Measurements from ENCODE around the gene LRBA.
"Not testable (repeated sequence)": the region's sequence is repeated elsewhere in the genome, so short reads cannot be mapped to it uniquely, and the experiment has no call there.

LRBA gene

GRCh38 chr4:150973626-150974251 lies 41.3 kb downstream of the LRBA start:
- FAIRE-seq = no peak

GRCh38 chr4:150972592-150972991 lies 42.5 kb downstream of the LRBA start:
- no peak for FAIRE-seq

GRCh38 chr4:150971901-150972300 lies 43.2 kb downstream of the LRBA start:
- peak; percentile 36 for FAIRE-seq

- no peak for FAIRE-seq
Measured at GRCh38 chr4:150970685-150971151, 44.4 kb downstream of the LRBA start.

- FAIRE-seq = no peak
Measured at GRCh38 chr4:150964754-150965153, 50.3 kb downstream of the LRBA start.

GRCh38 chr4:150963602-150964345 lies 51.3 kb downstream of the LRBA start:
- FAIRE-seq = not testable (repeated sequence)

GRCh38 chr4:150962245-150962644 lies 52.8 kb downstream of the LRBA start:
- FAIRE-seq = no peak

- FAIRE-seq = no peak
Measured at GRCh38 chr4:150961566-150961965, 53.5 kb downstream of the LRBA start.

GRCh38 chr4:150960818-150961217 lies 54.3 kb downstream of the LRBA start:
- no peak for FAIRE-seq

- FAIRE-seq = no peak
Measured at GRCh38 chr4:150960079-150960478, 55.0 kb downstream of the LRBA start.

- not testable (repeated sequence) for FAIRE-seq
Measured at GRCh38 chr4:150957981-150958380, 57.1 kb downstream of the LRBA start.

- not testable (repeated sequence) for FAIRE-seq
Measured at GRCh38 chr4:150957095-150957494, 58.0 kb downstream of the LRBA start.

- not testable (repeated sequence) for FAIRE-seq
Measured at GRCh38 chr4:150953916-150954315, 61.2 kb downstream of the LRBA start.

GRCh38 chr4:150952167-150952845 lies 62.8 kb downstream of the LRBA start:
- no peak for FAIRE-seq

GRCh38 chr4:150950657-150951288 lies 64.3 kb downstream of the LRBA start:
- FAIRE-seq = no peak

- FAIRE-seq = no peak
Measured at GRCh38 chr4:150949943-150950342, 65.1 kb downstream of the LRBA start.

GRCh38 chr4:150949342-150949741 lies 65.7 kb downstream of the LRBA start:
- no peak for FAIRE-seq

- FAIRE-seq = no peak
Measured at GRCh38 chr4:150948710-150949109, 66.4 kb downstream of the LRBA start.

GRCh38 chr4:150948074-150948473 lies 67.0 kb downstream of the LRBA start:
- no peak for FAIRE-seq

- no peak for FAIRE-seq
Measured at GRCh38 chr4:150944660-150945059, 70.4 kb downstream of the LRBA start.

GRCh38 chr4:150943818-150944217 lies 71.3 kb downstream of the LRBA start:
- no peak for FAIRE-seq

- FAIRE-seq = no peak
Measured at GRCh38 chr4:150943126-150943525, 72.0 kb downstream of the LRBA start.

- peak; percentile 75 for FAIRE-seq
Measured at GRCh38 chr4:150942539-150942938, 72.5 kb downstream of the LRBA start.

Data from colon (tissue), 2 donors.